Measurements from ENCODE around the gene KLF1.

- TF ChIP-seq CTCF (IDR thresholded peaks at IDR 0.05; ENCODE audit: low read depth, low read length, poor library complexity, severe bottlenecking) (no peak), EZH2phosphoT487 (IDR thresholded peaks at IDR 0.05; ENCODE audit: borderline replicate concordance, low read length) (no peak)
These were observed 47.9 kb downstream of the KLF1 start for GRCh38 chr19:12838886-12839756.
